ENCODE results near the gene TENT5C. TPM values are rescaled to one million over a fixed set of nuclear protein-coding genes. Genes with fewer than 3 reads are reported as not detected.

Gene TENT5C
- total RNA-seq, 2 experiments from 2014 or later, result 18.4 to 18.8 TPM

- peak overlapping the region; percentile 26 for H3K4me3 Mint-ChIP-seq
- POLR2A ChIA-PET, result interaction anchor here (0.7 to 2.8 kb wide), 3 partner anchors 9 to 59 kb away, joined by 3 to 18 read pairs (median 4); no protein-coding TSS in a partner anchor
- H3K36me3 Mint-ChIP-seq, result peaks cover 25% of the 10 kb centered on the region
- peaks cover 19% of the 10 kb centered on the region for H3K27me3 Mint-ChIP-seq
- H3K4me1 Mint-ChIP-seq, result peaks cover 68% of the 10 kb centered on the region
- peaks cover 6% of the 10 kb centered on the region for H3K9me3 Mint-ChIP-seq
- DNase-seq (no peak), ATAC-seq (ENCODE audit: low read depth) (no peak)
- H3K27ac Mint-ChIP-seq, result peak overlapping the region; percentile 60
Observed at GRCh38 chr1:117665556-117666270, 59.9 kb downstream of the TENT5C start.

DNA sequence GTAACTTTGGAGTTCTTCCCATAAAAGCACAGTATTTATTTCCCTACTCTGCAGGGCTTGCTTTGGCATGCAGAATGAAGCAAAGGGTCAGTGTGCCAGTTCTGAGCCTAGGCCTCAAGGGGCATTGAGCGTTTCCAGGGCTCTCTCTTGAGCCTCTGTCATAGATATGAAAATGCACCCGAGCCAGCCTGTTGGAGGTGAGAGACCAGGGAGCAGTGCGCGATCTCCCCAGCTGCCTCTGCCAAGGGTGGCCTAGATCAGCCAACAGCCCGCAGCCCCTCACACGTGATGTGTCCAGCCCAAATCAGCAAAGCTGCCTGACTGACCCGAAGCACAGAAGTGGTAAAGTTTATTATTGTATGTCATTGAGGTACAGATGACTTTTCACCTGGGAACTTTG, 63.7 kb downstream of the TENT5C start:
- peaks cover 9% of the 10 kb centered on the region for H3K36me3 Mint-ChIP-seq
- no peak overlapping the region for H3K27ac Mint-ChIP-seq
- peaks cover 42% of the 10 kb centered on the region for H3K4me1 Mint-ChIP-seq
- H3K9me3 Mint-ChIP-seq, result no peaks in the 10 kb centered on the region
- no peak for DNase-seq
- H3K4me3 Mint-ChIP-seq, result no peak overlapping the region
- POLR2A ChIA-PET, result interaction anchor here (0.9 kb wide), 1 partner anchor 302 kb away, joined by 4 read pairs; the partner anchor contains the start of gene MAN1A2
- no peak for ATAC-seq (ENCODE audit: low read depth)
- H3K27me3 Mint-ChIP-seq, result peaks cover 34% of the 10 kb centered on the region

DNA sequence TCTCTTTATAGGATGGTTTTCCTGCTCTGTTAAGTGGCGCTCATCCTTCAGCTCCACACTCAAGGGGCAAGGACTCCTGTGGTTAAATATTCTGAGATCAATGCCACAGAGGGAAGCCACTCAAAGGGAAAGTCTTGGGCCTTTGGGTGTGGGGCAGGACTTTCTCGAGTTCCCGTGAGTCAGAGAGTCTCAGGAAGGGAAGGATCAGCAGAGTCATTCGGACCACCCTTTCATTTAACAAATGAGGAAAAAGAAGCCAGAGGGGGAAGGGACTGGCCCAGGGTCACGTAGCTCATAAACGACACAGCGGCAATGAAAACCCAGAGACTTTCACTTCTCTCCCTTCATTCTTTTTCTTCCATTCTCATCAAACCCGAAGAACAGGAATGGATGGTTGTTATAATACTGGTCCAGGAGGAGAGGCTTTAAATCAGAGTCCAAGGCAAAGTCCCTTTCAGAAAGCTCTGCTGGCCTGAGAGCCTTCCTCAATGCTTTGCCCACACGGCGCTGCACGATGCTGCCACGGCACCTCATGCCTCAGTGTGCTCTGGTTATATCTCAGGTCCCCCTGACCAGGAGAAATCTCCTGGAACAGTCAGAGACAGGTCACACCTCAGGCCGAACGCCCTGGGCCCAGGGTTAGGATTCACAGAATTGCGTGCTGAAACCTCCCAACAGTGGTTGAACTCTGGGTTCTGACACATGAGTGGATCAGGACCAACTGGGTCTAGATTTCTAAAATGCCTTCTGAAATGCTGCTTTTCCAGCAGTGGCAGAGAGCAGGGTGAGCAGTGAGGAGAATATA, 65.3 kb downstream of the TENT5C start:
- POLR2A ChIA-PET, result interaction anchor here (0.6 to 1.5 kb wide), 3 partner anchors 12 to 65 kb away, joined by 3 to 6 read pairs (median 3); partner anchors contain the start of gene TENT5C
- peaks cover 6% of the 10 kb centered on the region for H3K36me3 Mint-ChIP-seq

DNA sequence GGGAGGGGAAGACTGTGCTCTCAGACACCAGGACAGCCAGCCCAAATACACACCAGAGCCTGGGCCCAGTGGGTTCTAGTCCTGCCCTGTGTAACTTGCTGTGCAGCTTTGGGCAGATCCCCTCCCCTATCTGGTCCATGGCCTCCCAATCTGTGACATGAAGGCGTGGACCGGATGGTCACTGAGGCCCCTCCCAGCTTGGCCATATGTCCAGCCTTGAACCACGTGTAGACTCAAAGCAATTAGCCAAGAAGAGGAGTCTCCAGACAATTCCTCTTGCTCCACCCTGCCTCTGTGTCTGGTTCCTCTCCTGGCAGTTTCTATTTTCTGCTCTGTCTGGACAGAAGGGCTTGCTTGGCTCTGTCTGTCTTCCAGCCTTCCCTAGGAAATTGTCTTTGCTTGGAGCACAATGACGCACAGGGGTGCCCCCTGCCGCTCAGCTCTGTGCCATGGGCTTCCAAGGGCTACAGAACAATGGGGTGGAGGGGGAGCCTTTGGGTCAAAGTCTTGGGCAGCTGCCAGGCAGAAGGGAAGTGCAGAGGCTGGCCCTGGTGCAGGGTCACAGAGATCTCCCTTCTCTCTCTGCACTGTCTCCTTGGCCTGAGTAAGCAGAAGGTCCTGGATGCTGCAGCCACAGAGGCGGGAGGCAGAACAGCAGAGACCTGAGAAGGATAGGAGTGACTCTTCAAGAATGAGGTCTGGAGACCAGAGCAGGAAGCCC, 66.1 kb downstream of the TENT5C start:
- no peak for DNase-seq
- Mint-ChIP-seq H3K4me1 (peaks cover 25% of the 10 kb centered on the region), H3K9me3 (no peaks in the 10 kb centered on the region), H3K27ac (no peak overlapping the region), H3K27me3 (peaks cover 39% of the 10 kb centered on the region), H3K36me3 (peaks cover 6% of the 10 kb centered on the region), H3K4me3 (no peak overlapping the region)
- no peak for ATAC-seq (ENCODE audit: low read depth)
- POLR2A ChIA-PET, result interaction anchor here (0.8 to 1.5 kb wide), 2 partner anchors 13 to 66 kb away, joined by 3 to 4 read pairs; partner anchors contain the start of gene TENT5C

More for the DNA sequence above, 65.3 kb downstream of the TENT5C start:
- Mint-ChIP-seq H3K4me3 (no peak overlapping the region), H3K9me3 (no peaks in the 10 kb centered on the region), H3K27ac (no peak overlapping the region), H3K27me3 (peaks cover 41% of the 10 kb centered on the region), H3K4me1 (peaks cover 28% of the 10 kb centered on the region)
- ATAC-seq (ENCODE audit: low read depth), result no peak
- DNase-seq, result no peak

- Mint-ChIP-seq H3K27me3 (peaks cover 34% of the 10 kb centered on the region), H3K4me3 (no peak overlapping the region), H3K27ac (no peak overlapping the region), H3K36me3 (peaks cover 4% of the 10 kb centered on the region), H3K9me3 (no peaks in the 10 kb centered on the region), H3K4me1 (peaks cover 20% of the 10 kb centered on the region)
- POLR2A ChIA-PET, result interaction anchor here (0.8 to 1.5 kb wide), 2 partner anchors 14 to 67 kb away, joined by 3 to 4 read pairs; partner anchors contain the start of gene TENT5C
- no peak for ATAC-seq (ENCODE audit: low read depth)
- DNase-seq, result no peak
Observed at GRCh38 chr1:117672756-117673155, 66.9 kb downstream of the TENT5C start.

GRCh38 chr1:117673405-117673804, 67.6 kb downstream of the TENT5C start:
- no peak overlapping the region for H3K27ac Mint-ChIP-seq
- H3K4me1 Mint-ChIP-seq, result peaks cover 15% of the 10 kb centered on the region
- H3K4me3 Mint-ChIP-seq, result no peak overlapping the region
- no peaks in the 10 kb centered on the region for H3K9me3 Mint-ChIP-seq
- DNase-seq (no peak), ATAC-seq (ENCODE audit: low read depth) (no peak)
- POLR2A ChIA-PET, result interaction anchor here (1.0 to 1.3 kb wide), 3 partner anchors 64 to 138 kb away, joined by 3 to 5 read pairs (median 5); partner anchors contain the start of gene TENT5C
- H3K27me3 Mint-ChIP-seq, result peaks cover 30% of the 10 kb centered on the region
- no peaks in the 10 kb centered on the region for H3K36me3 Mint-ChIP-seq

DNA sequence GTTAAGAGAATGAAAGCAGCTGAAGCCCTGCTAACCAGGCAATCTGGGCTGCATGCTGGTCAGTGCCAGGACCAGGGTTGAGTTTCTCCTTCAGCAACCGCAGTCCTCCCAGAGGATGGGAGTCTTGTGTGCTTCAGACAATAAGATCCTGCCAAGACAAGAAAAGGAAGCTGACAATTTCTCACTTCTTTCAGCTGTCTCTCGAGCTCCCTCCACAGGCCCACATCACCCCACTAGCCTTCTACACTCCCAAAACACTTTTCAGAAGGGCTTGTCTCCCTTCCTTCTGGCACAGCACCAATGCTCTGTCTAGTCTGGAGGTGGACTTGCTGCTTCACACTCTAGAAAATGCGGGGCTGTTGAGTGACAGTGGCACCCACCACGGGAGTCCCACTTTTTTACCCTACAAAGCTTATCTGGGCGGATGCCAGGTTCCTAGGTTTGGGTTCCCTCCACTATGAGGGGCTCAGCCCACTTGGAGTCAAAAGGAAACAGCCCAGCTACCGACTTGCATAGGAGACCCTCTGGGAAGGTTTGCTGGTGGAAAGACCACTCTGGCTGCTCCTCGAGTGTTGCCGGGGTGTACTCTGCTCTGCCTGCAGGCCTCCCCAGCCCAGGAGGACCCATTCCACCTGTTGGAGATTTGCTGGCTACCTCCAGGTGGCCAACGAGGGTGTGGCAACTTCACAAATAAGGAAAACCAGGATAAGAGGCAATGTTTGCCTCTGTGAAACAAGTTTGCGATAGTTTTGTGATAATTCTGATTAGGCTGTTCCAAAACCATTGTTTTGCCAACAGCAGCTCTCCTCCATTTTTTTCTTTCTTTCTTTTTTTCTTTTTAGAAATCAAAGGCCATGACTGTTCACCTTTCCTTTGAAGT, 68.9 kb downstream of the TENT5C start:
- DNase-seq, result no peak
- POLR2A ChIA-PET, result interaction anchor here (0.9 to 1.6 kb wide), 6 partner anchors 9 to 139 kb away, joined by 3 to 6 read pairs (median 4); partner anchors contain the start of gene TENT5C
- Mint-ChIP-seq H3K27me3 (peaks cover 29% of the 10 kb centered on the region), H3K9me3 (no peaks in the 10 kb centered on the region), H3K4me1 (peaks cover 15% of the 10 kb centered on the region), H3K27ac (no peak overlapping the region), H3K4me3 (no peak overlapping the region), H3K36me3 (no peaks in the 10 kb centered on the region)
- ATAC-seq (ENCODE audit: low read depth), result peak; percentile 85

- no peaks in the 10 kb centered on the region for H3K9me3 Mint-ChIP-seq
- POLR2A ChIA-PET, result no interaction called here
- H3K27ac Mint-ChIP-seq, result no peak overlapping the region
- no peak overlapping the region for H3K4me3 Mint-ChIP-seq
- DNase-seq, result no peak
- no peaks in the 10 kb centered on the region for H3K36me3 Mint-ChIP-seq
- peaks cover 12% of the 10 kb centered on the region for H3K4me1 Mint-ChIP-seq
- H3K27me3 Mint-ChIP-seq, result peaks cover 23% of the 10 kb centered on the region
- no peak for ATAC-seq (ENCODE audit: low read depth)
Observed at GRCh38 chr1:117675907-117676430, 70.1 kb downstream of the TENT5C start.

DNA sequence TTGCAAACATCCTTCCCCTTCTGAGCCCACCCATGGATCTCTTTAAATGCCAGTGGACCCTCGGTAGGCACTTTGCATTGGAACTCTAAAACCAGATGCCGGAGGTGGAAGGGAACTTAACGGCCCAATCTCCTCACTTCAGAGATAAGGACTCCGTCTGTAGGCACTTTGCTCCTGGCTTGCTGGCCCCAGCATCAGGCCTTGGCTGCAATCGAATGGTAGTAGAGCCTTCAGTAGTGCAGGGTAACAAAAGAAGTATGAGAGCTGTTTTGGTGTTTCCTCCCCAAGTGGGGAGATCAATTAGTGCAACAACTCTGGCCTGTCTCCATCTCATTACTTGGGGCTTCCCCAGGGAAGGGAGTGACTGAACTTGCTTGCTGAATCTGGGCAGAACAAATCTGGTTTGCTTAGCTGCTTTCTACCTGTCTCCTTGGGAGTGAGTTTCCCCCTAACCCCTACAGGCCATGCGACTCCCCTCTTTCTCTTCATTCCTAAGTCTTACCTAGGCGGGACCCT, 70.8 kb downstream of the TENT5C start:
- H3K9me3 Mint-ChIP-seq, result no peaks in the 10 kb centered on the region
- no peaks in the 10 kb centered on the region for H3K36me3 Mint-ChIP-seq
- ATAC-seq (ENCODE audit: low read depth) (no peak), DNase-seq (no peak)
- H3K27me3 Mint-ChIP-seq, result peaks cover 23% of the 10 kb centered on the region
- no peak overlapping the region for H3K27ac Mint-ChIP-seq
- POLR2A ChIA-PET, result no interaction called here
- H3K4me3 Mint-ChIP-seq, result no peak overlapping the region
- H3K4me1 Mint-ChIP-seq, result peaks cover 12% of the 10 kb centered on the region
